ENCODE measurements around the gene TRABD2B.

GRCh38 chr1:47995306-47996050, 1.7 kb downstream of the TRABD2B start:
- TF ChIP-seq CTCF (IDR thresholded peaks at IDR 0.05; ENCODE audit: low read depth, low read length, missing input control) (no peak), RXRA (IDR thresholded peaks at IDR 0.05) (peak in 1 of 2 donors; percentile 32)
